LNCaP clone FGC (cell line): ENCODE measurements around the gene BABAM2.

ENCODE experiments used
- DNase-seq: peaks from one replicate; pipeline ENCODE4 v3.0.0-alpha.2; 2011; ENCODE audit warnings: low read depth
- H3K4me3 ChIP-seq: 2 replicates; pipeline ENCODE4 v1.5.1; 2011; ENCODE audit warnings: mild to moderate bottlenecking, low read depth, low read length, control low read depth
- TF ChIP-seq, protein P1 (sequence below): IDR thresholded peaks from 2 replicates; pipeline ENCODE4 v1.5.1; 2012; ENCODE audit warnings: mild to moderate bottlenecking; ENCODE audit not compliant: control insufficient read depth, insufficient read depth; ENCODE audit errors: extremely low read depth

The BABAM2 gene

DNA sequence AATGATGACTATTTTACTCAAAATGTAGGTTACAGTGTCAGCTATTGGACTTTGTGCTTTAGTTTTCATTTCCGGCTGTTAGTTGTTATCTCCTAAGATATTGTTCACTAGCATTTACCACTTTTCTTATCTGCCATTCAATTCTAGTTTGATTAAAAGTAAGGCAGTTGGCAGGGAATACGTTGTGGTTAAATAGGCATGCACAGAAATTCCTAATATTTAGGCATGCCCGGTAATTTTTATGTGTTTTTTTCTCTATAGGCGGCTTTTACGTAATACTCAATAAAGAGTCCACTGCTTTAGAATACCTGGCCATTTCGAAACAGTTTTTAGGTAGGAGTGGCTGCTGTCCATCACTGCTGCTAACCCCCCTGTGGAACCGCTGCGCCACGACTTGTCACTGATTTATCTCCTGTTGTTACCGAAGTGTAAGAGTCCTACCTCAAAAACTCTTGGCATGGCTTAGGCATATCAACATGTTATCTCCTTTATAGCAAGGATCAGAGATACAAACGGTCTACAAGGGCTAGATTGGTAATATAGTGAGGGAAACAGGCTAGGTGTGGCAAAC is 39.5 kb downstream of the BABAM2 start:
- no peak overlapping the region for H3K4me3 ChIP-seq
- TF ChIP-seq, protein P1, sequence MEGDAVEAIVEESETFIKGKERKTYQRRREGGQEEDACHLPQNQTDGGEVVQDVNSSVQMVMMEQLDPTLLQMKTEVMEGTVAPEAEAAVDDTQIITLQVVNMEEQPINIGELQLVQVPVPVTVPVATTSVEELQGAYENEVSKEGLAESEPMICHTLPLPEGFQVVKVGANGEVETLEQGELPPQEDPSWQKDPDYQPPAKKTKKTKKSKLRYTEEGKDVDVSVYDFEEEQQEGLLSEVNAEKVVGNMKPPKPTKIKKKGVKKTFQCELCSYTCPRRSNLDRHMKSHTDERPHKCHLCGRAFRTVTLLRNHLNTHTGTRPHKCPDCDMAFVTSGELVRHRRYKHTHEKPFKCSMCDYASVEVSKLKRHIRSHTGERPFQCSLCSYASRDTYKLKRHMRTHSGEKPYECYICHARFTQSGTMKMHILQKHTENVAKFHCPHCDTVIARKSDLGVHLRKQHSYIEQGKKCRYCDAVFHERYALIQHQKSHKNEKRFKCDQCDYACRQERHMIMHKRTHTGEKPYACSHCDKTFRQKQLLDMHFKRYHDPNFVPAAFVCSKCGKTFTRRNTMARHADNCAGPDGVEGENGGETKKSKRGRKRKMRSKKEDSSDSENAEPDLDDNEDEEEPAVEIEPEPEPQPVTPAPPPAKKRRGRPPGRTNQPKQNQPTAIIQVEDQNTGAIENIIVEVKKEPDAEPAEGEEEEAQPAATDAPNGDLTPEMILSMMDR: no peak
- DNase-seq: no peak

DNA sequence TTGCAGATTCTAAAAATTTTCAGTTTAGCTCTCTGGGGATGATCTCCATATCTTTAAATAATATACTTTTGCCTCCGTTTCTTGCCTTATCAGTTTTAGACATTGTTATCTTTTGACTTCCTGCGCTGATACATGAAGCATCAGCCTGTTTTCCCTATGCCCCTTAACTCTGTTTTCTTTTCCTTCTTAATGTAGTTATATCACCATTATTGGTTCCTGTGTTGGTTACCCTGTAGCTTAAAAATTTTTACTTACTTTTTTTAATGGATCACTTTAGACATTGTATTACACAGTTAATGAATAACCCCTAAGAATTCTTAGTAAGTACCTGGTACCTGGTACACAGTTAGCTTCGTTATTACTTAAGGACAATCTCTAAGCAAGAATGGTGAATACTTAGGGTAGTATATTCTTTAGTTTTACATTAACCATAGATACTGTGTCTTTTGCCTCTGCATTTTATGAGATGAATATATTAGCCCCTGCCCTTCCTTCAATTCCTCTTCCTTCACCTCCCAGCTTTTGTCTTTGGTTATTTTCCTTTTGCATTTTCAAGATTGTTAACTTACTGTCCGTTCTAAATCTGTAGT is 40.9 kb downstream of the BABAM2 start:
- no peak overlapping the region for H3K4me3 ChIP-seq
- TF ChIP-seq, protein P1: no peak
- DNase-seq: no peak

DNA sequence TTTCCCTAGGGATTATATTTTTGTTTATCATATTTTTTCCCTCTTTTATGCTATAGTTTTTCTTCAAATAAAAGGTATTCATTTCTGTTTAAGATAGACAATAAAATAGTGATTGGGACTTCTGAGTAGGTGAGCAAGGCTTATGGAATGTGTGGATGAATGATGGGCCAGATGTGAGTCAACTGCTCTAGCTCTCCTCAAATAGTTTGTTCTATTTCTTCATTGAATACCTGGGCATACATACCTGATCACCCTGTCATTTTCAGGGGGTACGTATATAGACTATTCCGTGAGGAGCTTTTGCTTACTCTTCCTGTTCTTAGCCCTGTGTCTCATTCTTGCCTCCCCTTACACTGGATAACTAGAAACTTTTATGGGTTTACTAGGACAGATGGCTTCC is 41.9 kb downstream of the BABAM2 start:
- TF ChIP-seq, protein P1: no peak
- DNase-seq: no peak
- H3K4me3 ChIP-seq: no peak overlapping the region

DNA sequence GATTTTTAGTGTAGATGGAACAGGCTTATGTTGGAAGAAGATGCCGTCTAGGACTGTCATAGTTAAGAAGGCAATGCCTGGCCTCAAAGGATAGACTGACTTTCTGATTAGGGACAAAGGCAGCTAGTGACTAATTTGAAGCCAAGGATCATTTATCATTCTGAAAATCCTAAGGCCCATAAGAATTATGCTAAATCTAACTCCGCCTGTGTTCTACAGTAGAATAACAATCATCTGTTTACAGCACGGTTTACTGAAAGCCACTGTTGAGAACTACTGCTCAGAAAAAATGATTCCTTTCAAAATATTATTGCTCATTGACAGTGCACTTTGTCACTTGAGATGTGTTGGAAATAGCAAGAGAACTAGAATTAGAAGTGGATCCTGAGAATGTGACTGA is 44.5 kb downstream of the BABAM2 start:
- TF ChIP-seq, protein P1: no peak
- no peak overlapping the region for H3K4me3 ChIP-seq
- no peak for DNase-seq

DNA sequence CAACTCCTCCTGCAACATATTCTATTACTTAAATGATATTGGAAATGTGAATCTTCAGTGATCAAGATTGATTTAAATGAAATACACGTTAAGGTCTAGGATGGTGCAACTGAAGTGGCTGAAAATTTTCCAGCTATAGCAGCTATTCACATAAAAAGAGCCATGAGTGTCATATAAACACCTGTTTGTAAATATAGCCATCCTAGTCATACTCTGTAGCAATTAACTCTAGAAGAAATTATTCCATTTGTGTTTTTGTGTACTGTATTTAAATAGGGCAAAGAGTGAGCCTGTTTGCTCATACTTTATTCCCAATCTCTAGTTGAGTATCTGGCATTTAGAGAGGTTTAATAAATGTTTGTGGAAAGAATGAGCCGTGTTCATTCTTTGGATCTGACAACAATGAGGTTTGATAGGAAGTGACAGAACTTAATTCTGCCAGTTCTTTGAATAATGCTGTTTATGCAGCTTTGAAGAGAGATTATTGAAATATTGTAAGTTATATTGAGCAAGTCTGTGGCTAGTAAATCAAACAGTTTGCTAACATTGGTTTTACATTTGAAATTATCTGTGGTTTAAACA is 49.7 kb downstream of the BABAM2 start:
- TF ChIP-seq, protein P1: no peak
- H3K4me3 ChIP-seq: no peak overlapping the region
- no peak for DNase-seq

DNA sequence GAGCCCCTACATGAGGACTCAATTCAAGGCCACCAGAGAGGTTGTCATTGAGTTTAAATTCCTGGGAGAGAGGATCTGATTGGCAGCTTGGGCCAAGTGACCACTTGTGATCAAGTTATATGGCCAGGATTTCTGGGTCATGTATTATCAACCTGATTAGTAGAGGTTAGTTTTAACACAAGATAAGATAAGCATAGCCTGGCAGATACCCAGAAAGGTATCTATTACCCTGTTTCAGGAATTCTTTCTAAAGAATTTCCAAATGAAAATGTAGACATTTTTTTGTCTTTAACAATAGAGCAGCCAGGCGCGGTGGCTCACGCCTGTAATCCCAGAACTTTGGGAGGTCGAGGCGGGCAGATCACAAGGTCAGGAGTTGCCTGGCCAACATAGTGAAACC is 50.5 kb downstream of the BABAM2 start:
- no peak for DNase-seq
- H3K4me3 ChIP-seq: no peak overlapping the region
- TF ChIP-seq, protein P1: no peak
